Middle frontal gyrus (tissue), 1 donor: ENCODE data around the gene GCH1.

ENCODE experiments used
- DNase-seq: peaks from one replicate; pipeline ENCODE4 v3.0.0-alpha.2; 2015; ENCODE audit warnings: low spot score; ENCODE audit errors: extremely low spot score

The GCH1 gene

DNA sequence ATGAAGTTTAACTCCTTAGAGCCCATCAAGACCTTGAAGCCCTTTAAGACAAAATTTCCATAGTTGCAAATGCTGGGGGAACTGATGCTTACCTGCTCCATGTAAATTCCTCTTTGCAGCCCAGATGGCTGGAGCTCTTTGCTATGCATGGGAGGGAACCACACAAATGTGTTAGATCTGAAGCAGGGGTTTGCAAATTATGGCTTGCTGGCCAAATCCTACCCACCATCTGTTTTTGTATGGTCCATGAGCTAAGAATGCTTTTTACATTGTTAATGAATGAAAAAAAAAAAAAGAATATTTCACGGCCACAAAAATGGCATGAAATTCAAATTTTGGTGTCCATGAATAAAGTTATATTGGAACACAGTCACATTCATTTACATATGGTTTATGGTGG is 74.6 kb downstream of the GCH1 start:
- DNase-seq, result no peak

DNA sequence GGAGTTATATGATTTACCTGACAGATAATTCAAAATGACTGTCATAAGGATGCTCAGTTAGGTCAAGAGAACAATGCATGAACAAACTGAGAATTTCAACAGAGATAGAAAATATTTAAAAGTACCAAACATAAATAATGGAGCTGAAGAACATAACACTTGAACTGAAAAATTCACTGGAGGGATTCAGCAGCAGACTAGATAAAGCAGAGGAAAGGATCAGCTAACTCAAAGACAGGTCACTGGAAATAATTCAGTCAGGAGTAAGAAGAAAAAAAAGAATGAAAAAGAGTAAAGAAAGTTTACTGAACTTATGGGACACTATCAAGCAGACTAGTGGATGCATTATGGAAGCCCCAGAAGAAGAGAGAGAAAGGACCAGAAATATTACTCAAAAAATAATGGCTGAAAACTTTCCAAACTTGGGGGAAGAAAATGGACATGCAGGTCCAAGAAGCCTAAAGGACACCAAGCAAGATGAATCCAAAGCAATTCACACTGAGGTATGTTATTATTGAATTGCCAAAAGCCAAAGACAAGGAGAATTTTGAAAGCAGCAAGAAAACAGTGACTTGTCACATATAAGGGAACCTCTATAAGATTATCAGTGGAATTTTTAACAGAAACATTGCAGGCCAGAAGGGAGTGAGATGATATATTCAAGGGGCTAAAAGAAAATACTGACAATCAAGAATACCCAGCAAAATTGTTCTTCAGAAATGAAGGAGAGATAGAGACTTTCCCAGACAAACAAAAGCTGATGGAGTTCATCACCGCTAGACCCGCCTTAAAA is 78.7 kb downstream of the GCH1 start:
- no peak for DNase-seq

DNA sequence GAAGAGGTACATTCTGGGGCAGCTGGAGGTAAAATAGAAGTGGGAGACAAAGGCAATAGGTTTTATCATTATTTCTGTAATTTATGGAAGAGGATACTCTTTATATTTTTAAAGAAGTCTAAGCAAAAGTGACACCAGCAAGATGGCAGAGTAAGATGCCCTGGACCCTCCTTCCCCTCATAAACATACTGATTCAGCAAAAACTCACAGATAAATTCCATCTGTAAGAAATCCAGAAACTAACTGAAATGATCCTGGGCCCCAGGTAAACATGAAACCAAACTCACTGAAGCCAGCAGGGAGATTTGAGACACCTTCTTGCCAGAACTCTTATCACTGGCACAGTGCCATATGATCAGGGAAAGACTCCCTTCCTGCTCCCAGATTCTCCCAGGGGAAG is 79.9 kb downstream of the GCH1 start:
- DNase-seq, result no peak

DNA sequence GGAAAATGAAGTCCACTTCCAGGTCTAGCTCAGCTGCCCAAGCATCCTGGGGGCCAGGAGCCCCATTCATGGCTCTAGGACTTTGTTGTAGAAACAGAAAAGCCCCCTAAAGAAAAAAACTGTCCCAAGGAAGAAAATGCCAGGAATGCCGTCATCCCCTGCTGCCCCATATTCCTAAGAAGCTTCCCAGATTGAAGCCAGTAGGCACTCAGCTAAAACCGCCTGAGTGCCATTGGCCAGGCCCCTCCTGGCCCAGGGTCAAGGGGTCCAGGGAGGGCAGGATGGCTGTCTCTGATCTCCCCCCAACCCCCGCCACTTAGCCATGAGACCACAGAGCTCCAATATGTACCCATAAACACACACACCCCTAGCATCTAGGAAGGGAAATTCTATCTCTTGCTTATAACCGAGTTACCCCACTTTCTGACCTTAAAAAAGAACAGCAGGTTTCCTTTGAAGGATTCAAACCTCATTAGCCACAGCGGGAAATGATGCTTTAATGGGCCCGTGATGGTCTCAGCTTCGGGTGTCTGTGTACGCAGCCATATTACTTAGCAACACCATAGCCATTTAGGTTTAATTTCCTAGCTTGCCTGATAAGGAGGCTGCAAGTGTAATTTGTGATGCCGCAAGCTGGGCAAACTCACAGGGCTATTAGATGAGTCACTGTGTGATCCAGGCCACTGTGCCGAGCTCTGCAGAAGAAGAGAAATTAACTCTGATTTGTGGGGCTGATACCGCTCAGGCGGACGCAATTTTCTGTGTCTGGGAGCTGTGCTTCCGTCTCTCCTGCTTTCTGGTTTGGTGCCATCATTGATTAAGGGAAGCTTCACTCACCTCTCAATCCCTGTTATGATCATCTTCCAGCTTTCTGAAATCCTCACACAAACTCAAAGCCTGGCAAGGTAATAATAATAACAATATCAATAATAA is 84.2 kb downstream of the GCH1 start:
- DNase-seq, result no peak

DNA sequence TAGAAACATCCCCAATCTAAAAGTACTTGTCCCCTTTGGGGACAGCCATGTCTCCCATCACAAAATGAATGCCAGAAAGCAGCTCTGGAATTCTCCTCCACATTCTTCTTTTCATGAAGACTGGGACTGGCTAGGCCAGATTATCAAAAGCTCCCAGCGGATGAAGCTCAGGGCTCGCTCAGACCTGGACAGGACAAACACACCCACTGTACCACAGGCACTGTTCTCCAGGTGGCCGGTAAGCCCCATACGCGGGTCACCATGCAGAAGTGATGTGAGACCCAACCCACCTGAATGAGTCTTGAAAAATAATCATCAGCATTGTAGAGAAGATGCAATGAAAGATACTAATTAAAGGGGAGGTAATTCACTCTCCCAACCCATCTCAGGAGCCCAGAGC is 85.1 kb downstream of the GCH1 start:
- DNase-seq, result no peak

DNA sequence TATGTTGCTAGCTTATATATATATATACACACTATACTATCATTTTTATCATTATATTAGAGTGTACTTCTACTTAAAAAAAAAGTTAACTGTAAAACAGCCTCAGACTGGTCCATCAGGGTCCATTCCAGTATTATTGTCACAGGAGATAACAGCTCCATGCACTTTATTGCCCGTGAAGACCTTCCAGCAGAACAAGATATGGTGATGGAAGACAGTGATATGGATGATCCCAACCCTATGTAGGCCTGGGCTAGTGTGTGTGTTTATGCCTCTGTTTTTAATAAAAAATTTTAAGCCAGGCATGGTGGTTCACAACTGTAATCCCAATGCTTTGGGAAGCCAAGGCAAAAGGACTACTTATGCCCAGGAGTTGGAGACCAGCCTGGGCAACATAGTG is 86.2 kb downstream of the GCH1 start:
- DNase-seq, result no peak

DNA sequence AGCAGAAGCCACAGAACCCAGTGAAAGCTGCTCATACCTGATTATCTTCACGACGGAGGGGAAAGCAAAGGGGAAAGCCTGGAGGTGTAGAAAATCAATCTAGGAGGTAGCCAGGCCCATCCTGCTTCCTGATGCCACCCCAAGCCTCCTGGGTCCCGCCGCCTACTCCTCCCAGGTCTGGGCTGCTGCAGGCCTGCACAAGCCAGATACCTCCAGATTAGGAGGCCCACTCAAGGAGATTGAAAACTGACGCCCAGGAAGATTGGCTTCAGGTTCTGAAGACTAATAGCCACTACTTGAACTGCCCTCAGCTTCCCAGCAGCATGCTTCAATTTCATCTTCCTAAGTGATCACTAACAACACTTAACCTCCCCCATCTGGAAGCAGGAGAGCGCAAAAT is 87.1 kb downstream of the GCH1 start:
- DNase-seq, result no peak

DNA sequence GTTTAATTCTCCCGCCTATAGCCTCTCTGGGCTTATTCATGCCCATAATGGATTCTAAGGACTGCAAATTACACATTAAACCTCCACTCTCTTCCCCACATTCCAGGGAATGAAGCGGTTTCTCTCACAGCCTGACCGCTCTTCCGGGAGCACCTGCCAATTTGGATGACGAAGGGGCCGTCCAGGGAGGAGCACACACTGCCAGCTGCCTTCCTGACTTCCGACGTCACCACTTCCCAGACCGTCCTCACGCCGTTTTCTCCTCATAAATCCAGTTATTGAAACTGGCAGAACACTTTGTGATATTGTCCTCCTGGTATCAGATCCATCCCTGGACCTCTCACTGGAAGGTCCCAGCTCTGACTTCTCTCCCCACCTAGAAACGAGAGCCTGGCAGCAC is 87.6 kb downstream of the GCH1 start:
- no peak for DNase-seq

DNA sequence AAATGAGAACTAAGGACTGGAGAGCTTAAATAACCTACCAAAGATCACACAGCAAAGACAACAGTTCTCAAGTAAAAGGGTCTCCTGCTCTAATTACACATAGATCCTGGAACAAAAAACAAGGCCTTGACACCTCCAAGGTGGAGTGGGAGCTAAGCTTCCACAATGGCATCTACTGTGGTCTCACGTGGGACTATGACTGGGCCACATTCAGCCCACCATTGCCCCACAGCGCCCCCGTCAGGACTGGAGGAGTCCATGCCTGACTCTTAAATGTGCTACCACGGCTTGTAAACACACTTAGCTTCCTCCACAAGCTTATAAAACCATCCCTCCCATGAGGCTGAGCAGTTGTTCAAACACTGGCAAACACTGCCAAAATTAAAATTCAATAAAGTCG is 88.5 kb downstream of the GCH1 start:
- no peak for DNase-seq

DNA sequence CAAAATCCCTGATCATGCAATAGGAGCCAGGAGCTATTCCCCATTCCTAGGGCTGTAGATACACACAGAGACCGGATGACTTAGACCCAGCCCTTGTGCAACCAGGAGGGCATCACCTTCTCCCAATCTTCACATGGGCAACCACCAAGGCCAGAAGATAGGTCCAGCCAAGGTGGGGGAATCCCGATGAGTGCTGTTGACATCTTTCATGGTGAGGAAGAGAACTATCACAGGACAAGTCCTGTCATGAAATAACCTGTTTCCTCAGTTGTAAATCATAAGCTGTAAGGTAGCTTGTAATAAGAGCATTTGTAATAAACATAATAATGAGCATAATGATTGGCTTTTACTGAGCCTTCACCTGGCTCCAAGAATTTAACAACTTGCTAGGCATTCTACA is 89.5 kb downstream of the GCH1 start:
- no peak for DNase-seq

DNA sequence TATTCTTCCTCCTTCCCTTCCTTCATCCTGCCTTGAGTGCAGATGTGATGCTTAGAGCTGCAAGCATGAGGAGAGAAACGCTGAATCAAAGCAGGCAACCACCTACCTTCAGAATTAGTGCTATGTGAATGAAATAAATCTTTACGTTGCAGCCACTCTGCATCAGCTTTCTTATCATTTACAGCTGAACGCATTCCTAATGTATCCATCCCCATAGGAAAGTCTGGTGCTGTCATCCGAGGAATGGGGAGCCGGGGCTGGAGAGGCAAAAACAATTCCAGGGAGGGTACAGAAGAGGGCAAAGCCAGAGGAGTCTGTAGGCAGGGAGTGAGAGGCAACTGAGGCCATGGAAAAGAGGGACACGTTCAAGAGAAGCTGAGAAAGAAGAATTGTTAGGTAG is 90.0 kb downstream of the GCH1 start:
- no peak for DNase-seq

DNA sequence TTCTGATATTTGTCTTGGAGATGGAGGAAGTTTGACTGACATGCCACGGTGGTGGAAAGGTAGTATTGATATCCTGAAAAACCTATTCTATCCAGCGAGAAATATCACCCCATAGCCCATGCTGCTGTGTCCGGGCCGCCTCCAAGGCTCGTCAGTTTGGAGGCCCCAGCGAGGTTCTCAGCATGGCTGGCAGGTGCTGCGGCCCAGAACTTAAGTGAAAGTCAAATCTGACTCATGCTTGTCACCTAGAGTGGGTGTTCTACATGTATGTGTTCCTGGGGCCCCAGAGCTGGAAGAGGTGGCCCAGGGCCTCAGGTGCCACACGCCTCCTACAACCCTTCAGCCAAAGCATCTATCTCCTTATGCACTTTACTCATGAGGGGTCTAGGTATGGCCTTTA is 92.9 kb downstream of the GCH1 start:
- no peak for DNase-seq

DNA sequence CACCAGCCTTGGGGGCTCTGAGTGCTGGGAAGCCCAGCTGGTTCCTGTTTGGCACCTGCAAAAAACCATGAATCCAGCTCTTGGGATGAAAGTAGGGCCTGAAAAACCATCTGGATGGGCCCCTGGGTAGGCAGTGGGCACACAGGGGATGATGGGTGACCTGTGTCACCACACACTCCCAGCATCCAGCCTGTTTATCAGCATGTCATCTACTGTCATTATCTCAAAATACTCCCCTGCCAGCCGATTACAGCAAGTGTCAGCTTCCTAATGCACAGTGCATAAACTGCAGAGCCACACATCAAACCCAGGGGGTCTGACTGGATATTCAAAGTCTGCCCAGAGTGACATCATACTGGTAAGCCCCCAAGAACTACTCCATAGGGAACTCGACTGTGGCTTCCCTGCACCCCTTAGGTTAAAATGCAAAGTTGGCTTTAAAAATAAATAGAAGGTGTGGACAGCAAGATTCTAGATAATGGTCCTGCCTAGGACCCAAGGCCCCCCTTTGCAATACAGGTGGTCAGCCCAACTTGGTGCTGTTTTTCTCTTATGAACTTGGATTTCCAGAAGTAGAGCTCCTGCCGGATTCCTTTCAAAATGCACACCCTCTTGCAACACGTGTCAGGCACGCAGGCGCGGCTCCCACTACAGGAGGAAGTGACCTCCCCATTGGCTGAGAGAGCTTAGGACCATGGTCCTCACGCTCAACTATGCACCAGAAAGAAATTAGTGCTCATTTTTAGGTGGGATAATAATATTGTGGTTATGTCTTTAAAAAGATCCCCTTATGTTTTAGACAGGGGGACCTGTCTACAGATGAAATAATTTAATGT is 94.1 kb downstream of the GCH1 start:
- no peak for DNase-seq

DNA sequence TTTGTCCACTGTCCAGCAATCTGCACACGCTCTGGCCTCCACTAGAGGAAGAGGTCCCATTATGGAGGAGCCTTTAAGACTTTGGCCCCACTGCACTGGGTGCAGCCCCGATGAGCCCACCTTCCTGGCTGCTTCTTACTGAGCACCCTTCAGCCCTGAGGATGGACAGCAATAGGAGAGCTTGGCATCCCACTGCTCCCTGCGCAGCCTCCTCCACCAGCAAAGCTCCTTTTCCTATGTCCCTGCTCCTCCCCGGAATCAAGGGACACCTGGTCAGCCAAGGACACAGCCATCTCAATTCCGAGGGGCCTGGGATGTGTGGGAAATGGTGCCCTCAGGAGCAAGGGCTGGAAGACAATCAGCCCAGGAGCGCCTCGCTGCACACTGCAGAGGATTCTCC is 94.7 kb downstream of the GCH1 start:
- no peak for DNase-seq

DNA sequence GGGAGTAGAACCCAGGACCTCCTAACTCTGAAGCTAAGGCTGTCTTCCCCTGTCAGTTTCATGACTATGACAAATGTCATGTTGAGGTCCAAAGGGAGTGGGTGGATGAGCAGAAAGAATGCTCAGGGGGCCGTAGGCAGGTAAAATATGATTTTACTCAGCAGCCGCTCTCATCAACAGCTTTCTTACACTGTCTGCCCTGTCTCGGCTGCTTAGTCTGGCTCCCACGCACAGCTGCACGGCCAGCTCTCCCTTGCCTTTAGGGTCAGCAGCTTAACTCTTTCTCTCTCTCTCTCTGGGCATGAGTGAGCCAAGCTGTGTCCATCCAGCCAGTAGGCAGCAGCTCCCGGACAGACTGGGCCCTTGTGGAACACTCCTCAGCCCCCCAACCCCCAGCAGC is 95.2 kb downstream of the GCH1 start:
- DNase-seq, result no peak

DNA sequence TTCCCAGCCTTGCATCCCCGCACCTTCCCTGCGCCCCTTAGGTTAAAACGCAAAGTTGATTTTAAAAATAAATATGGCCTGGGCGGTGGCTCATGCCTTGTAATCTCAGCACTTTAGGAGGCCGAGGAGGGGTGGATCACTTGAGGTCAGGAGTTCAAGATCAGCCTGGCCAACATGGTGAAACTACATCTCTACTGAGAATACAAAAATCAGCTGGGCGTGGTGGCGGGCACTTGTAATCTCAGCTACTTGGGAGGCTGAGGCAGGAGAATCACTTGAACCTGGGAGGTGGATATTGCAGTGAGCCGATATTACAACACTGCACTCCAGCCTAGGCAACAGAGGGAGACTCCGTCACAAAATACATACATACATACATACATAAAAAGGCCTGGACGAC is 96.0 kb downstream of the GCH1 start:
- no peak for DNase-seq

DNA sequence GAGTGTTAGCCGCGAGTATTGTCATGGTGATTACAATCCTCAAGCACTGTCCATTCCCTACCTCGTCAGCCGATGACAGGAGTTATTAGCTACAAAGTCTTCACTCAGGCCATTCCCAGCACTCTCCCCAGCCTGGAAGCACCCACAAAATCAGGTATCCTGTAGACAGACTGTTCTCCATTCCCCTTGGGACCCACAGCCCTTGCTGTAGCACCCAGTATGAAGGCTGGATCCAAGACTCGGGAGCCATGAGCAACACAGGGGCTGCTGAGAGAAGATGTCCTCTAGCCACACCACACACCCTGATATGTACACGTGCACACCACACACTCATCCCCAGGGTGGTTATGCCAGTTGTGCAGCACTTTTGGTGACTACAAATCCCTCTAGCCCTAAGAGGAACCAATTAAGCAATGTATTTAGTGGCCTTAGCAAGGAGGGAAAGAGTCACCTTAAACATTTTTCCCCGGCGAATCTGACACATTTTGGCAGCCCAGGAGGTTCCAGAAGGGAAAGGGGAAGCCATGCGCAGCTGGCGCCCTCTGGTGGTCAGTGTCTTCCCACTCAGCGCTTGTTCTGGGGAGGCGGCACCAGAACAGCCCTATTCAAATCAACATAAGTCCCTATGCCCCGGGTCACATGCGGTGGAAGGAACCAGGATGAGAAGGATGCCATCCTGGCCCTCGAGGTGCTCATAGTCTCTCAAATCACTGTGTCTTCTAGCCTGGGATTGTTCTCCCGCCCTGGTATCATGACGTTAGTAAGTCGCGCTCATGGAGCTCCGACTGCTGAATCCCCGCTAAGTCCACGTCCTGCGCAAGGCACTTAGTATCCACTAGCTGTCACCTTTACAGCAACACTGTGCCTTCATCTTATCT is 96.9 kb downstream of the GCH1 start:
- peak; percentile 75 for DNase-seq

DNA sequence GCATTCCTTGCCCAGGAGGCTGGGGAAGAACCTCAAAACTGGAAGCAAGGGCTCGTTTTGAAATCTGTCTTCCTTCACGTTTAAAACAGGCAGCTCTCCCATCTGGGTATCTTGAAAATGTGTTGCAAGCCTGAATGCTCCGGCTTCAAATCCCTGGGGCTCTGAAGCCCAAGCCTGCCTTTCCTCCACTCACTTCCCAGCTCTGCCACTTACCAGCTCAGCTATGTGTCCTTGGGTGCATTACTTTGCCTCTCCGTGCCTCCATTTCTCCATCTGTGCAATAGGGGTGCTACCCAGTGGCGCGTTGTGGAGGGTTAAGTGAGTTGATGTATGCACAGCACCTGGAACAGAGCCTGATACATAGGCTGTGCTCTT is 97.6 kb downstream of the GCH1 start:
- DNase-seq, result no peak

DNA sequence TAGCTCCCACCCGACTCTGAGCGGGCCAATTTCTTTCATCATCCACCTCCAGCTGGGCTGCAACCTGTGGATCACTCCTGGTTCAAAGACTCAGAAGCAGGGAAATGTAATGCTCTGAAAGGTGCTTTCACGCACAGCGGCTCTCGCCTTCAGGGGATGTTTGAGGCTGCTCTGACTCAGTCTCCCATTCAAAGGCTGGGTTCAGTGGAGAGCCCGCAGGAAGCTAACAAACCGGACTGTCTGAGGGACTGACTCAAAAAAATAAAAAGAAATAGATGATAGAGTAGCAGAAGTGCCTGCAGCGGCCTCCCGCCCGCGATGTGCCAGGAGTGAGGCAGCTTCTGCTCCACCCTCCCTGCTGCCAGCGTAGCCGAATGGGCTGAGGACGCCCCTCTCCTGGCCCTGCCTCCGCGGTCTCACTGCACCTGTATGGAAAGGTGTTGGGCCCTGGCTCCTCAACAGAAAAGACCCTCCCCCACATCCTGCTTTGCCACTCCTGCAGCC is 98.0 kb downstream of the GCH1 start:
- no peak for DNase-seq

DNA sequence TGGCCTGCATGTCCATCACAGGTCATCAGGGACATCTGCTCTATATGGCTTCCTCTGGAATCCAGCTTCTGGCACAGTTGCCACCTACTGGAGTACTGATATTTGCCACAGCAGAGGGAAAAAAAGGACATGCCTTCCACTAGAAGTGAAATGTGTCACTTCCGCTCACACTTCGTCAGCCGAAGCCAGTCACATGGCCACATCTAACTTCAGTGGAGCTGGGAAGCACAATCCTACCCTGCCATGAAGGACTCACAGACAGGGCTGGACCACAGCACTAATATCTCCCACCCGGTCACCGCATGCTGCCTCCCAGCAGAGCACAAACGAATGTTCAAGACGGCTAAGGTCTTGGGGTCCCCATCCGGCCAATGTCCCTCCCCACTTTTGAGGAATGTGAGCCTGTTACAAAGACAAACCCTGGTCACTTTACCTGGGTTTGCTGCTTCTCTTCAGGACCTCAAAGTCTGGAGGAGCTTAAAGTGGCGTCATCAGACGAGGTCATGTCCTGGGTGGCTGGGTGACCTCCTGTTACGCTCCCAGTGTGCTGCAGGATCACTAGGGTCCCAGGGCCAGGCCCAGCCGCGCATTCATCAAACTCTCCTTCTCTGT is 98.6 kb downstream of the GCH1 start:
- no peak for DNase-seq
